K562 (cell line): Measurements from ENCODE around the gene GGT6.

ENCODE experiments used
- FOXP1 ChIP-seq: sonication (generic); formaldehyde crosslinking; IDR thresholded peaks from 2 replicates; pipeline ENCODE4 v1.8.0; 2022; ENCODE audit warnings: mild to moderate bottlenecking, missing genetic modification reagents
- FUS ChIP-seq: fragments of 200-400 bp; formaldehyde crosslinking; optimal IDR thresholded peaks from 2 replicates; pipeline ENCODE3; 2017; ENCODE audit warnings: low read depth, low read length
- PHF8 ChIP-seq: fragments of 200-600 bp; sonication (generic); IDR thresholded peaks from 2 replicates; pipeline ENCODE4 v1.6.1; 2012; ENCODE audit warnings: mixed run types, mild to moderate bottlenecking, inconsistent platforms, low read length, moderate library complexity, borderline replicate concordance
- POLR2AphosphoS5 ChIP-seq: IDR thresholded peaks from 2 replicates; pipeline ENCODE4 v1.6.1; 2011; ENCODE audit warnings: mild to moderate bottlenecking, low read depth, low read length, moderate library complexity; ENCODE audit not compliant: control insufficient read depth, insufficient read depth
- SIX5 ChIP-seq, 2 experiments: IDR thresholded peaks; 2 replicates each; pipeline ENCODE4 v1.6.1; 2011; ENCODE audit warnings: low read length in 2 of 2, borderline replicate concordance in 1 of 2, low read depth in 1 of 2, mild to moderate bottlenecking in 1 of 2, moderate library complexity in 1 of 2; ENCODE audit not compliant: insufficient read depth in 1 of 2
- TARDBP ChIP-seq: fragments of 450-650 bp; IDR thresholded peaks from 2 replicates; pipeline ENCODE4 v1.6.1; 2016
- ZBTB17 ChIP-seq: fragments of 450-650 bp; formaldehyde crosslinking; IDR thresholded peaks from 2 replicates; pipeline ENCODE4 v1.4.0; 2020; ENCODE audit warnings: mild to moderate bottlenecking
- ZNF24 ChIP-seq: fragments of 450-650 bp; IDR thresholded peaks from 2 replicates; pipeline ENCODE4 v1.6.1; 2016
- ZNF77 ChIP-seq: fragments of 250-450 bp; sonication (Bioruptor Pico); IDR thresholded peaks from 2 replicates; pipeline ENCODE4 v1.5.0; 2020
- TF ChIP-seq, protein P1 (sequence below), 3 experiments: IDR thresholded peaks in 2 of 3; conservative IDR thresholded peaks in 1 of 3; 2 replicates each; pipeline ENCODE4 v1.5.1; 2011 to 2012; ENCODE audit warnings: low read length in 3 of 3, mild to moderate bottlenecking in 3 of 3, control low read depth in 2 of 3, improper control_type of control experiment in 1 of 3, inconsistent platforms in 1 of 3, low read depth in 1 of 3, mixed read lengths in 1 of 3, moderate library complexity in 1 of 3; ENCODE audit not compliant: insufficient read depth in 2 of 3
- TF ChIP-seq, protein P2 (sequence below): fragments of 150-350 bp; conservative IDR thresholded peaks from 2 replicates; pipeline ENCODE4 v1.6.1; 2014; ENCODE audit warnings: low read length

DNA sequence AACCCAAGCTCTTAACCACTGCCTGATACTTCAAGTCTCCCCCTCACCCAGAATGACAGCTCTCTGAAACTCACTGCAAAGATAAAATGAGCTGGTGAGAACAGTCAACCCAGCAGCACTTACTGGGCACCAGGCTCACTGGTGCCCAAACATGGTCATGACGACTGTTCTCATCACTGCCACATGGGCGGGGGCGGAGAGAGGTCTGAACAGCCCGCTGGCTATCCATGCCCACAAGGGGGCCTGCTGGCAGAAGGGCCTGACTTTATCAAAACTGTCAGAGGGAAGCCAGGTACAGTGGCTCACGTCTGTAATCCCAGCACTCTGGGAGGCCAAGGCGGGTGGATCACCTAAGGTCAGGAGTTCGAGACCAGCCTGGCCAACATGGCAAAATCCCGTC, 9.2 kb downstream of the GGT6 start:
- TF ChIP-seq, protein P1, sequence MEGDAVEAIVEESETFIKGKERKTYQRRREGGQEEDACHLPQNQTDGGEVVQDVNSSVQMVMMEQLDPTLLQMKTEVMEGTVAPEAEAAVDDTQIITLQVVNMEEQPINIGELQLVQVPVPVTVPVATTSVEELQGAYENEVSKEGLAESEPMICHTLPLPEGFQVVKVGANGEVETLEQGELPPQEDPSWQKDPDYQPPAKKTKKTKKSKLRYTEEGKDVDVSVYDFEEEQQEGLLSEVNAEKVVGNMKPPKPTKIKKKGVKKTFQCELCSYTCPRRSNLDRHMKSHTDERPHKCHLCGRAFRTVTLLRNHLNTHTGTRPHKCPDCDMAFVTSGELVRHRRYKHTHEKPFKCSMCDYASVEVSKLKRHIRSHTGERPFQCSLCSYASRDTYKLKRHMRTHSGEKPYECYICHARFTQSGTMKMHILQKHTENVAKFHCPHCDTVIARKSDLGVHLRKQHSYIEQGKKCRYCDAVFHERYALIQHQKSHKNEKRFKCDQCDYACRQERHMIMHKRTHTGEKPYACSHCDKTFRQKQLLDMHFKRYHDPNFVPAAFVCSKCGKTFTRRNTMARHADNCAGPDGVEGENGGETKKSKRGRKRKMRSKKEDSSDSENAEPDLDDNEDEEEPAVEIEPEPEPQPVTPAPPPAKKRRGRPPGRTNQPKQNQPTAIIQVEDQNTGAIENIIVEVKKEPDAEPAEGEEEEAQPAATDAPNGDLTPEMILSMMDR (IDR thresholded peaks at IDR 0.05 in 2 of 3, conservative IDR thresholded peaks at IDR 0.05 in 1 of 3; ENCODE audit: insufficient read depth in 2 of 3, low read depth in 1 of 3, low read length in 3 of 3), result no peak
- TF ChIP-seq SIX5 (IDR thresholded peaks at IDR 0.05; ENCODE audit: borderline replicate concordance in 1 of 2, insufficient read depth in 1 of 2, low read depth in 1 of 2, low read length in 2 of 2) (no peak), POLR2AphosphoS5 (no peak), ZNF24 (no peak), FOXP1 (CRISPR knock-in tag) (no peak), FUS (no peak), TARDBP (no peak), ZNF77 (no peak), ZBTB17 (no peak), PHF8 (no peak)
- TF ChIP-seq, protein P2, sequence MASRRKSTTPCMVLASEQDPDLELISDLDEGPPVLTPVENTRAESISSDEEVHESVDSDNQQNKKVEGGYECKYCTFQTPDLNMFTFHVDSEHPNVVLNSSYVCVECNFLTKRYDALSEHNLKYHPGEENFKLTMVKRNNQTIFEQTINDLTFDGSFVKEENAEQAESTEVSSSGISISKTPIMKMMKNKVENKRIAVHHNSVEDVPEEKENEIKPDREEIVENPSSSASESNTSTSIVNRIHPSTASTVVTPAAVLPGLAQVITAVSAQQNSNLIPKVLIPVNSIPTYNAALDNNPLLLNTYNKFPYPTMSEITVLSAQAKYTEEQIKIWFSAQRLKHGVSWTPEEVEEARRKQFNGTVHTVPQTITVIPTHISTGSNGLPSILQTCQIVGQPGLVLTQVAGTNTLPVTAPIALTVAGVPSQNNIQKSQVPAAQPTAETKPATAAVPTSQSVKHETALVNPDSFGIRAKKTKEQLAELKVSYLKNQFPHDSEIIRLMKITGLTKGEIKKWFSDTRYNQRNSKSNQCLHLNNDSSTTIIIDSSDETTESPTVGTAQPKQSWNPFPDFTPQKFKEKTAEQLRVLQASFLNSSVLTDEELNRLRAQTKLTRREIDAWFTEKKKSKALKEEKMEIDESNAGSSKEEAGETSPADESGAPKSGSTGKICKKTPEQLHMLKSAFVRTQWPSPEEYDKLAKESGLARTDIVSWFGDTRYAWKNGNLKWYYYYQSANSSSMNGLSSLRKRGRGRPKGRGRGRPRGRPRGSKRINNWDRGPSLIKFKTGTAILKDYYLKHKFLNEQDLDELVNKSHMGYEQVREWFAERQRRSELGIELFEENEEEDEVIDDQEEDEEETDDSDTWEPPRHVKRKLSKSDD, result no peak
